ENCODE measurements around the gene LMBRD2. TPM values are rescaled to one million over a fixed set of nuclear protein-coding genes. Genes with fewer than 3 reads are reported as not detected.

Gene LMBRD2
- total RNA-seq, 1 experiment from 2014 or later, result 5.6 TPM

DNA sequence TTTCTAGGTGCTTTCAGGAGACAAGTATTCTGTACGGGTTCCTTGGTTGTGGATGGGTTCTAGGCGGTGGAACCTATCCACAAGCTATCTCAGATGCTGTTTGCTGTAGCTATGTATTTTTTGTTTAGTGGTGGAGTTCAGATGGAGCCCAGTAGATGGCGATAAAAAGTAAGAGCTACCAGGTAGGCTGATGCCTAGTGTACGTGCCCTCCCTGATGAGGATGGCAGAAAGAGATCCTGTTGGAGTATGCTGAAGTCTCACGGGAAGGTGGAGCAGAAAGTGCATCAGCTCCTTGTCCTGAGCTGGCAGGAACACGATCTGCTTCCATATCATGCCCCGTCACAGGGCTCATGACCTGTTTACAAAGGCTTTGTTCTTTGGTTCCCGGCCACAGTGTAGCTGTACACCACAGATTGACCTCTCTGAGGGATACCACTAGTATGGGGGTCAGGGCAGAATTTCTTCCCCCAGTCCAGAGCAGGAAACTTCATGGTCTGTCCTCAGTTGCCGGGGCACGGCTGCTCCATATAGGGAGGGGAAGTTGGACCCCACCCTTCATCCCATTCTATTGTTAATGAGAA lies 72.4 kb downstream of the LMBRD2 start (continued):
- no peak for TF ChIP-seq HMGXB4 (CRISPR knock-in tag; IDR thresholded peaks at IDR 0.05)

DNA sequence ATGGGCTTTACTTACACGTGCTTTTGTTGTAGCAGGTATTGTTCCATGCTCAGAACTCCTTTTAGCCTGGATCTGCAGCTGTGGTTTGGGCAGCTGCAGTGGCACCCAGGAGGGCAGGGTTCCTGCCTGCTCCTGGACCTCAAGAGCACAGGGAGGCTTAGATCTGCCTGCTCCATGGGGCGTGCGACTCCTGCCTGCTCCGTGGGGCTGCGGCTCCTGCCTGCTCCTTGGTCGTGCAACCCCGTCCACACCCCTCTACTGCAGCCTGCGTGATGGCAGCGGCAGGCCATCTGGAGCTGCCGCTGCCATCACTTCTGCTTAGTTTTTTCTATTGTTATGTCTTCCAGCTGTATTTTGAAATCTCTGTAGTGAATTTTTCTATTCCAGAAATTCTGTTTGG lies 73.3 kb downstream of the LMBRD2 start:
- Mint-ChIP-seq H3K4me3 (no peak overlapping the region), H3K4me1 (peaks cover 29% of the 10 kb centered on the region), H3K27me3 (ENCODE audit: low read depth) (no peaks in the 10 kb centered on the region), H3K9me3 (peaks cover 1% of the 10 kb centered on the region), H3K27ac (no peak overlapping the region), H3K36me3 (no peaks in the 10 kb centered on the region)
- DNase-seq (ENCODE audit: low spot score), result no peak
- POLR2A ChIA-PET, result interaction anchor here (1.0 to 1.1 kb wide), 2 partner anchors 11 to 74 kb away, joined by 3 to 6 read pairs; partner anchors contain the start of genes LMBRD2 and SKP2
- CTCF ChIA-PET, result interaction anchor here (0.6 to 2.2 kb wide), 48 partner anchors 7 to 618 kb away, joined by 3 to 86 read pairs (median 4); partner anchors contain the start of genes LMBRD2, NADK2, SKP2 and UGT3A2
- TF ChIP-seq ZNF317 (CRISPR knock-in tag; IDR thresholded peaks at IDR 0.05; ENCODE audit: borderline replicate concordance, low read depth) (no peak), GABPB1 (CRISPR knock-in tag; IDR thresholded peaks at IDR 0.05) (no peak), ETV6 (CRISPR knock-in tag; IDR thresholded peaks at IDR 0.05) (no peak)
- ATAC-seq, result no peak

GRCh38 chr5:36073595-36074216 lies 78.0 kb downstream of the LMBRD2 start:
- CTCF ChIA-PET, result interaction anchor here (1.2 to 1.6 kb wide), 3 partner anchors 9 to 78 kb away, joined by 3 to 8 read pairs (median 7); partner anchors contain the start of genes LMBRD2 and SKP2
- DNase-seq (ENCODE audit: low spot score), result peak; percentile 18
- POLR2A ChIA-PET, result interaction anchor here (0.5 kb wide), 1 partner anchor 957 kb away, joined by 6 read pairs; no protein-coding TSS in a partner anchor
- peak; percentile 99 for ATAC-seq
- no peaks in the 10 kb centered on the region for H3K9me3 Mint-ChIP-seq
- no peak overlapping the region for H3K27ac Mint-ChIP-seq
- H3K4me1 Mint-ChIP-seq, result peaks cover 17% of the 10 kb centered on the region
- H3K36me3 Mint-ChIP-seq, result no peaks in the 10 kb centered on the region
- H3K4me3 Mint-ChIP-seq, result no peak overlapping the region
- H3K27me3 Mint-ChIP-seq (ENCODE audit: low read depth), result peaks cover 6% of the 10 kb centered on the region; the same call in 1 of the 2 replicates
- TF ChIP-seq NFYB (CRISPR knock-in tag; conservative IDR thresholded peaks at IDR 0.05; ENCODE audit: low read depth) (no peak), IRF2 (CRISPR knock-in tag; IDR thresholded peaks at IDR 0.05; ENCODE audit: borderline replicate concordance, low read depth) (no peak), JAZF1 (CRISPR knock-in tag; IDR thresholded peaks at IDR 0.05) (no peak), MAX (CRISPR knock-in tag; IDR thresholded peaks at IDR 0.05) (no peak), ZNF121 (CRISPR knock-in tag; IDR thresholded peaks at IDR 0.05) (no peak), STAT6 (CRISPR knock-in tag; conservative IDR thresholded peaks at IDR 0.05; ENCODE audit: low read depth) (no peak), FOXJ3 (CRISPR knock-in tag; IDR thresholded peaks at IDR 0.05; ENCODE audit: borderline replicate concordance) (no peak), ZNF512 (CRISPR knock-in tag; IDR thresholded peaks at IDR 0.05; ENCODE audit: borderline replicate concordance) (no peak), NR3C1 (CRISPR knock-in tag; conservative IDR thresholded peaks at IDR 0.05; ENCODE audit: low read depth) (no peak), ZSCAN18 (CRISPR knock-in tag; IDR thresholded peaks at IDR 0.05) (no peak), SMAD4 (CRISPR knock-in tag; IDR thresholded peaks at IDR 0.05) (no peak)
- TF ChIP-seq, protein P1, sequence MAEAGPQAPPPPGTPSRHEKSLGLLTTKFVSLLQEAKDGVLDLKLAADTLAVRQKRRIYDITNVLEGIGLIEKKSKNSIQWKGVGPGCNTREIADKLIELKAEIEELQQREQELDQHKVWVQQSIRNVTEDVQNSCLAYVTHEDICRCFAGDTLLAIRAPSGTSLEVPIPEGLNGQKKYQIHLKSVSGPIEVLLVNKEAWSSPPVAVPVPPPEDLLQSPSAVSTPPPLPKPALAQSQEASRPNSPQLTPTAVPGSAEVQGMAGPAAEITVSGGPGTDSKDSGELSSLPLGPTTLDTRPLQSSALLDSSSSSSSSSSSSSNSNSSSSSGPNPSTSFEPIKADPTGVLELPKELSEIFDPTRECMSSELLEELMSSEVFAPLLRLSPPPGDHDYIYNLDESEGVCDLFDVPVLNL (CRISPR knock-in tag; IDR thresholded peaks at IDR 0.05; ENCODE audit: borderline replicate concordance, low read depth), result no peak
- TF ChIP-seq, protein P2, sequence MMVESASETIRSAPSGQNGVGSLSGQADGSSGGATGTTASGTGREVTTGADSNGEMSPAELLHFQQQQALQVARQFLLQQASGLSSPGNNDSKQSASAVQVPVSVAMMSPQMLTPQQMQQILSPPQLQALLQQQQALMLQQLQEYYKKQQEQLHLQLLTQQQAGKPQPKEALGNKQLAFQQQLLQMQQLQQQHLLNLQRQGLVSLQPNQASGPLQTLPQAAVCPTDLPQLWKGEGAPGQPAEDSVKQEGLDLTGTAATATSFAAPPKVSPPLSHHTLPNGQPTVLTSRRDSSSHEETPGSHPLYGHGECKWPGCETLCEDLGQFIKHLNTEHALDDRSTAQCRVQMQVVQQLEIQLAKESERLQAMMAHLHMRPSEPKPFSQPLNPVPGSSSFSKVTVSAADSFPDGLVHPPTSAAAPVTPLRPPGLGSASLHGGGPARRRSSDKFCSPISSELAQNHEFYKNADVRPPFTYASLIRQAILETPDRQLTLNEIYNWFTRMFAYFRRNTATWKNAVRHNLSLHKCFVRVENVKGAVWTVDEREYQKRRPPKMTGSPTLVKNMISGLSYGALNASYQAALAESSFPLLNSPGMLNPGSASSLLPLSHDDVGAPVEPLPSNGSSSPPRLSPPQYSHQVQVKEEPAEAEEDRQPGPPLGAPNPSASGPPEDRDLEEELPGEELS (CRISPR knock-in tag; IDR thresholded peaks at IDR 0.05), result no peak

Data from WTC11 (cell line).